Neural cell (in vitro differentiated cells): ENCODE data around the gene CXXC4. TPM values are rescaled to one million over a fixed set of nuclear protein-coding genes. Genes with fewer than 3 reads are reported as not detected.

ENCODE experiments used
- H2AFZ ChIP-seq: fragments of 200-600, 300-800 bp; sonication (generic), shearing (Covaris generic); 2 replicates; pipeline ENCODE4 v1.6.0; 2014; ENCODE audit warnings: low read depth, mild to moderate bottlenecking, antibody characterized with exemption, low read length, moderate library complexity
- H3F3A ChIP-seq: fragments of 200-600 bp; shearing (Covaris generic); 2 replicates; pipeline ENCODE4 v1.6.1; 2016; ENCODE audit warnings: mild to moderate bottlenecking, moderate library complexity, mixed read lengths, antibody characterized with exemption, low read length; ENCODE audit not compliant: insufficient read depth, poor library complexity, severe bottlenecking
- H3K27ac ChIP-seq: fragments of 200-600, 300-800 bp; sonication (generic), shearing (Covaris generic); 2 replicates; pipeline ENCODE4 v1.5.1; 2014; ENCODE audit warnings: mild to moderate bottlenecking, low read length, moderate library complexity
- H3K27me3 ChIP-seq: fragments of 300-800, 200-600 bp; sonication (generic), shearing (Covaris generic); 2 replicates; pipeline ENCODE4 v1.6.0; 2014; ENCODE audit warnings: mild to moderate bottlenecking, low read depth, low read length, moderate library complexity; ENCODE audit not compliant: insufficient read depth
- H3K36me3 ChIP-seq: fragments of 300-800, 200-600 bp; sonication (generic), shearing (Covaris generic); 2 replicates; pipeline ENCODE4 v1.5.1; 2014; ENCODE audit warnings: mild to moderate bottlenecking, antibody characterized with exemption, low read length, moderate library complexity; ENCODE audit not compliant: insufficient read depth
- H3K4me2 ChIP-seq: fragments of 300-800, 200-600 bp; sonication (generic), shearing (Covaris generic); 2 replicates; pipeline ENCODE4 v1.6.0; 2014; ENCODE audit warnings: mild to moderate bottlenecking, low read length
- H3K4me3 ChIP-seq: fragments of 300-800, 200-600 bp; sonication (generic), shearing (Covaris generic); 2 replicates; pipeline ENCODE4 v1.5.1; 2014; ENCODE audit warnings: mild to moderate bottlenecking, low read length, moderate library complexity
- H3K79me2 ChIP-seq: fragments of 200-600 bp; shearing (Covaris generic); replicated peaks from 2 replicates; pipeline ENCODE4 v1.6.0; 2014; ENCODE audit warnings: mild to moderate bottlenecking, low read length, moderate library complexity; ENCODE audit not compliant: insufficient read depth
- H3K9ac ChIP-seq: fragments of 300-800, 200-600 bp; sonication (generic), shearing (Covaris generic); 2 replicates; pipeline ENCODE4 v1.6.1; 2016; ENCODE audit warnings: mild to moderate bottlenecking, low read length, mixed read lengths
- H3K9me2 ChIP-seq: fragments of 200-600 bp; shearing (Covaris generic); 2 replicates; pipeline ENCODE4 v1.6.1; 2016; ENCODE audit warnings: mild to moderate bottlenecking, low read length, mixed read lengths; ENCODE audit not compliant: insufficient read depth
- H3K9me3 ChIP-seq: fragments of 200-600, 300-800 bp; sonication (generic), shearing (Covaris generic); 2 replicates; pipeline ENCODE4 v1.6.1; 2016; ENCODE audit warnings: mild to moderate bottlenecking, mixed run types, low read length, moderate library complexity, mixed read lengths
- H4K20me1 ChIP-seq: fragments of 200-600 bp; shearing (Covaris generic); 2 replicates; pipeline ENCODE4 v1.6.1; 2016; ENCODE audit warnings: mild to moderate bottlenecking, mixed run types; ENCODE audit not compliant: insufficient read depth
- EP300 ChIP-seq: fragments of 450-650 bp; conservative IDR thresholded peaks from 2 replicates; pipeline ENCODE4 v1.6.1; 2014; ENCODE audit warnings: antibody characterized with exemption, mild to moderate bottlenecking, moderate library complexity; ENCODE audit not compliant: poor library complexity, severe bottlenecking
- EZH2 ChIP-seq: fragments of 200-600, 300-800 bp; shearing (Covaris generic), sonication (generic); IDR thresholded peaks from 2 replicates; pipeline ENCODE4 v1.6.1; 2014; ENCODE audit warnings: antibody characterized with exemption, low read length, borderline replicate concordance, mild to moderate bottlenecking; ENCODE audit not compliant: insufficient read depth, poor library complexity, severe bottlenecking
- MXI1 ChIP-seq: fragments of 450-650 bp; conservative IDR thresholded peaks from 2 replicates; pipeline ENCODE4 v1.6.1; 2014; ENCODE audit warnings: antibody characterized with exemption, mild to moderate bottlenecking; ENCODE audit not compliant: poor library complexity, severe bottlenecking
- POLR2AphosphoS5 ChIP-seq: IDR thresholded peaks from 2 replicates; pipeline ENCODE4 v1.6.1; 2012
- RAD21 ChIP-seq: fragments of 450-650 bp; conservative IDR thresholded peaks from 2 replicates; pipeline ENCODE4 v1.6.1; 2014; ENCODE audit warnings: antibody characterized with exemption, mild to moderate bottlenecking, moderate library complexity
- SMC3 ChIP-seq: fragments of 450-650 bp; conservative IDR thresholded peaks from 2 replicates; pipeline ENCODE4 v1.6.1; 2014; ENCODE audit warnings: antibody characterized with exemption, mild to moderate bottlenecking, moderate library complexity; ENCODE audit not compliant: poor library complexity
- TAF1 ChIP-seq: IDR thresholded peaks from 2 replicates; pipeline ENCODE4 v1.6.1; 2012; ENCODE audit warnings: low read depth
- polyA plus RNA-seq: library from polyadenylated mRNA; depleted of rRNA; stranded (reverse); fragments of >200 nt; gene quantifications from 2 replicates; pipeline ENCODE4 v1.2.3, GENCODE V29; 2014
- TF ChIP-seq, protein P1 (sequence below): fragments of 450-650 bp; IDR thresholded peaks from 2 replicates; pipeline ENCODE4 v1.5.1; 2014; ENCODE audit warnings: antibody characterized with exemption, mild to moderate bottlenecking, moderate library complexity; ENCODE audit not compliant: poor library complexity, severe bottlenecking
- TF ChIP-seq, protein P2 (sequence below): IDR thresholded peaks from 2 replicates; pipeline ENCODE4 v1.6.1; 2012; ENCODE audit warnings: borderline replicate concordance

The CXXC4 gene
- polyA plus RNA-seq, 1 donor from 2014 or later = 127 TPM

DNA sequence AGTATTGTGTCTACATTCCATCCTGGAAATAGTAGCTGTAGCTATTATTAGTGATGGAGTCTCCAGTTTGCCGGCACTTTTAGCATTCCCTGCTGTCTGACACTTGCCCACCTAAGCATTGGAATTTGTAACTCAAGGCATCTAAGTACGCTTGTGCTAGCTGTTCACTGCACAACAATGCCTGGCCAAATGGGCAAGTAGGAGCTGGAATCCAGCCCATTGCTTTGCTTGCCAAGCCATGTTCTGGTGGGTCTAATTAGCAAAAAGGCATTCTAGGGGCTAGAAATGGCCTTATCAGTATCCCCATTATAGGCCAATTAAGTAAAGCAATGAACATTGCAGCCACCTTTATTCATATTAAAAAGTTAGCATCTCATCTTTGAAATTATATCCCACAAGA is 7.8 kb upstream of the CXXC4 start:
- Histone ChIP-seq H2AFZ (no peak overlapping the region), H3K79me2 (no peaks in the 10 kb centered on the region), H3K4me3 (no peak overlapping the region), H4K20me1 (no peaks in the 10 kb centered on the region), H3K9ac (no peak overlapping the region), H3K9me3 (no peaks in the 10 kb centered on the region), H3K9me2 (no peaks in the 10 kb centered on the region), H3K4me2 (no peak overlapping the region), H3K27ac (no peak overlapping the region), H3F3A (no peaks in the 10 kb centered on the region), H3K27me3 (no peaks in the 10 kb centered on the region), H3K36me3 (no peaks in the 10 kb centered on the region)
- TF ChIP-seq, protein P1, sequence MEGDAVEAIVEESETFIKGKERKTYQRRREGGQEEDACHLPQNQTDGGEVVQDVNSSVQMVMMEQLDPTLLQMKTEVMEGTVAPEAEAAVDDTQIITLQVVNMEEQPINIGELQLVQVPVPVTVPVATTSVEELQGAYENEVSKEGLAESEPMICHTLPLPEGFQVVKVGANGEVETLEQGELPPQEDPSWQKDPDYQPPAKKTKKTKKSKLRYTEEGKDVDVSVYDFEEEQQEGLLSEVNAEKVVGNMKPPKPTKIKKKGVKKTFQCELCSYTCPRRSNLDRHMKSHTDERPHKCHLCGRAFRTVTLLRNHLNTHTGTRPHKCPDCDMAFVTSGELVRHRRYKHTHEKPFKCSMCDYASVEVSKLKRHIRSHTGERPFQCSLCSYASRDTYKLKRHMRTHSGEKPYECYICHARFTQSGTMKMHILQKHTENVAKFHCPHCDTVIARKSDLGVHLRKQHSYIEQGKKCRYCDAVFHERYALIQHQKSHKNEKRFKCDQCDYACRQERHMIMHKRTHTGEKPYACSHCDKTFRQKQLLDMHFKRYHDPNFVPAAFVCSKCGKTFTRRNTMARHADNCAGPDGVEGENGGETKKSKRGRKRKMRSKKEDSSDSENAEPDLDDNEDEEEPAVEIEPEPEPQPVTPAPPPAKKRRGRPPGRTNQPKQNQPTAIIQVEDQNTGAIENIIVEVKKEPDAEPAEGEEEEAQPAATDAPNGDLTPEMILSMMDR = no peak
- TF ChIP-seq EZH2 = no peak
- TF ChIP-seq SMC3 = no peak
- TF ChIP-seq, protein P2, sequence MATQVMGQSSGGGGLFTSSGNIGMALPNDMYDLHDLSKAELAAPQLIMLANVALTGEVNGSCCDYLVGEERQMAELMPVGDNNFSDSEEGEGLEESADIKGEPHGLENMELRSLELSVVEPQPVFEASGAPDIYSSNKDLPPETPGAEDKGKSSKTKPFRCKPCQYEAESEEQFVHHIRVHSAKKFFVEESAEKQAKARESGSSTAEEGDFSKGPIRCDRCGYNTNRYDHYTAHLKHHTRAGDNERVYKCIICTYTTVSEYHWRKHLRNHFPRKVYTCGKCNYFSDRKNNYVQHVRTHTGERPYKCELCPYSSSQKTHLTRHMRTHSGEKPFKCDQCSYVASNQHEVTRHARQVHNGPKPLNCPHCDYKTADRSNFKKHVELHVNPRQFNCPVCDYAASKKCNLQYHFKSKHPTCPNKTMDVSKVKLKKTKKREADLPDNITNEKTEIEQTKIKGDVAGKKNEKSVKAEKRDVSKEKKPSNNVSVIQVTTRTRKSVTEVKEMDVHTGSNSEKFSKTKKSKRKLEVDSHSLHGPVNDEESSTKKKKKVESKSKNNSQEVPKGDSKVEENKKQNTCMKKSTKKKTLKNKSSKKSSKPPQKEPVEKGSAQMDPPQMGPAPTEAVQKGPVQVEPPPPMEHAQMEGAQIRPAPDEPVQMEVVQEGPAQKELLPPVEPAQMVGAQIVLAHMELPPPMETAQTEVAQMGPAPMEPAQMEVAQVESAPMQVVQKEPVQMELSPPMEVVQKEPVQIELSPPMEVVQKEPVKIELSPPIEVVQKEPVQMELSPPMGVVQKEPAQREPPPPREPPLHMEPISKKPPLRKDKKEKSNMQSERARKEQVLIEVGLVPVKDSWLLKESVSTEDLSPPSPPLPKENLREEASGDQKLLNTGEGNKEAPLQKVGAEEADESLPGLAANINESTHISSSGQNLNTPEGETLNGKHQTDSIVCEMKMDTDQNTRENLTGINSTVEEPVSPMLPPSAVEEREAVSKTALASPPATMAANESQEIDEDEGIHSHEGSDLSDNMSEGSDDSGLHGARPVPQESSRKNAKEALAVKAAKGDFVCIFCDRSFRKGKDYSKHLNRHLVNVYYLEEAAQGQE = no peak
- TF ChIP-seq EP300 = no peak
- TF ChIP-seq TAF1 = no peak

DNA sequence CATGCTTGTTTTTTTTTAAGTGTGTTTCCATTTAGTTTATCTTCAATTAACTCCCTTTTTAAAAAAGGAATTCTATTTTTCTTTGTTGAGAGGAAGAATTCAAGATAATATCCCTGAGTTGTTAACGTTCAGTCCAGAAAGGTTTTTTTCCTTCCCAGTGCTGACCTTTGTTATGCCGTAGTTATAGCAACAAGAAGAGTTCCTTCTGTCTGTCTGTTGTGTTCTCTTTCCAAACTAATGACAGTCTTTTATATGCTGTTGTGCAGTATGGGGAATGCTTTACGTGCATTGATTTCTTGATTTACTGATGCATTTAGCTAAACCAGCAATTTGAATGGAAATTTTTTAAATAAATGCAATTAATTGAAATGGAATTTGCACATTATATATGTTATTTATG is 6.6 kb upstream of the CXXC4 start:
- Histone ChIP-seq H3K79me2 (peaks cover 7% of the 10 kb centered on the region), H3K36me3 (no peaks in the 10 kb centered on the region), H3K4me2 (no peak overlapping the region), H3K9me2 (no peaks in the 10 kb centered on the region), H3K9ac (no peak overlapping the region), H3F3A (no peaks in the 10 kb centered on the region), H4K20me1 (no peaks in the 10 kb centered on the region), H3K27ac (no peak overlapping the region), H3K4me3 (no peak overlapping the region), H3K27me3 (no peaks in the 10 kb centered on the region), H3K9me3 (no peaks in the 10 kb centered on the region), H2AFZ (no peak overlapping the region)
- TF ChIP-seq POLR2AphosphoS5 = no peak
- peak; percentile 56 for TF ChIP-seq EP300
- no peak for TF ChIP-seq SMC3

DNA sequence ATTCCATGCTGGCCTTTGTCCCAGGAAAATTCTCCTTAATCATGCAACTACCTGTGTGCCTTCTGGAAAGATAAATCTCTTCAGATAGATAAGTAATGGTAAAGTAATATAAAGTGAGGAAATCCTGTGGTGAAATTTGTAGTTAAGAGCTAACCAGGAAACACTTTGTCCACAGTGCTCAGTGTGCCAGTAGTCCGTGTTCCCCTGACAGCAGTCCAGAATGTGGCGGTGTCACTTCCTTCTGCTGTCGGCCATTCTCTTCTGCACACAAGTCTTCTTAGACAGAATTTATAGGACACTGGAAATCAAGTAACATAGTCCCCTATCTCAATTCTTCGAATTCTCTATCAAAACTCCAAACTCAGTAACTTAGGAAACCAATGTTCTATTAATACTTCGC is 5.7 kb upstream of the CXXC4 start:
- Histone ChIP-seq H3K4me3 (no peak overlapping the region), H3F3A (no peaks in the 10 kb centered on the region), H3K79me2 (peaks cover 15% of the 10 kb centered on the region), H3K4me2 (no peak overlapping the region), H3K9ac (no peak overlapping the region), H3K27me3 (no peaks in the 10 kb centered on the region), H2AFZ (no peak overlapping the region), H3K36me3 (no peaks in the 10 kb centered on the region), H3K27ac (no peak overlapping the region), H4K20me1 (no peaks in the 10 kb centered on the region), H3K9me2 (no peaks in the 10 kb centered on the region), H3K9me3 (no peaks in the 10 kb centered on the region)
- TF ChIP-seq EZH2 = no peak
- TF ChIP-seq SMC3 = no peak
- TF ChIP-seq, protein P1 = no peak
- no peak for TF ChIP-seq MXI1
- no peak for TF ChIP-seq EP300
- no peak for TF ChIP-seq RAD21
- TF ChIP-seq POLR2AphosphoS5 = no peak
- no peak for TF ChIP-seq TAF1
- TF ChIP-seq, protein P2 = no peak
